GM23338 (cell line): ENCODE measurements around the gene CCSAP. TPM values are rescaled to one million over a fixed set of nuclear protein-coding genes. Genes with fewer than 3 reads are reported as not detected.

Experiments used
- ATAC-seq: fragments of 200-7000 bp; cut with Tn5 transposase; 3 replicates; pipeline ENCODE4 v1.9.1; 2020
- DNase-seq: peaks from one replicate; pipeline ENCODE4 v3.0.0-alpha.2; 2015; ENCODE audit warnings: low spot score
- H2AFZ ChIP-seq: fragments of 200-600 bp; sonication (generic); 2 replicates; pipeline ENCODE4 v1.8.0; 2016; ENCODE audit warnings: antibody characterized with exemption, mild to moderate bottlenecking, moderate library complexity
- H3F3A ChIP-seq: fragments of 200-600 bp; sonication (generic); replicated peaks from 2 replicates; pipeline ENCODE4 v1.8.0; 2017; ENCODE audit warnings: antibody characterized with exemption, mixed run types, low read depth
- H3K27ac ChIP-seq: fragments of 200-600 bp; sonication (generic); 2 replicates; pipeline ENCODE4 v1.6.1; 2016; ENCODE audit warnings: low read depth
- H3K27me3 ChIP-seq: fragments of 200-600 bp; sonication (generic); 2 replicates; pipeline ENCODE4 v1.8.0; 2016; ENCODE audit warnings: mild to moderate bottlenecking, mixed run types, moderate library complexity; ENCODE audit not compliant: insufficient read depth
- H3K36me3 ChIP-seq: fragments of 200-600 bp; sonication (generic); 2 replicates; pipeline ENCODE4 v1.8.0; 2016; ENCODE audit warnings: mild to moderate bottlenecking; ENCODE audit not compliant: insufficient read depth
- H3K4me1 ChIP-seq: fragments of 200-600 bp; sonication (generic); 2 replicates; pipeline ENCODE4 v1.8.0; 2016; ENCODE audit warnings: mild to moderate bottlenecking, moderate library complexity; ENCODE audit not compliant: insufficient read depth
- H3K4me2 ChIP-seq: fragments of 200-600 bp; sonication (generic); 2 replicates; pipeline ENCODE4 v1.7.1; 2017; ENCODE audit warnings: mixed run types
- H3K4me3 ChIP-seq: fragments of 200-600 bp; sonication (generic); 2 replicates; pipeline ENCODE4 v1.6.1; 2016; ENCODE audit warnings: mixed run types
- H3K79me2 ChIP-seq: fragments of 200-600 bp; sonication (generic); replicated peaks from 2 replicates; pipeline ENCODE4 v1.8.0; 2017; ENCODE audit warnings: mild to moderate bottlenecking; ENCODE audit not compliant: insufficient read depth
- H3K9me2 ChIP-seq: fragments of 200-600 bp; sonication (generic); 2 replicates; pipeline ENCODE4 v1.8.0; 2017; ENCODE audit not compliant: insufficient read depth
- H4K20me1 ChIP-seq: fragments of 200-600 bp; sonication (generic); replicated peaks from 2 replicates; pipeline ENCODE4 v1.8.0; 2017; ENCODE audit warnings: mild to moderate bottlenecking; ENCODE audit not compliant: insufficient read depth
- H3K27ac Mint-ChIP-seq: 2 replicates; pipeline ENCODE4 v1.8.0; 2020; ENCODE audit warnings: inconsistent platforms, mild to moderate bottlenecking, moderate library complexity, mixed read lengths
- H3K27me3 Mint-ChIP-seq: 3 replicates; pipeline ENCODE4 v1.8.0; 2022; ENCODE audit warnings: low read depth, mild to moderate bottlenecking, moderate library complexity, mixed read lengths, inconsistent platforms; ENCODE audit not compliant: insufficient read depth, poor library complexity
- H3K36me3 Mint-ChIP-seq: 3 replicates; pipeline ENCODE4 v1.8.0; 2021; ENCODE audit warnings: low read depth, mild to moderate bottlenecking, inconsistent platforms, moderate library complexity, mixed read lengths
- H3K4me1 Mint-ChIP-seq: 3 replicates; pipeline ENCODE4 v1.8.0; 2020; ENCODE audit warnings: mild to moderate bottlenecking, inconsistent platforms, mixed read lengths
- H3K4me3 Mint-ChIP-seq: 3 replicates; pipeline ENCODE4 v1.8.0; 2021; ENCODE audit warnings: moderate library complexity, mild to moderate bottlenecking, inconsistent platforms, mixed read lengths
- H3K9me3 Mint-ChIP-seq: 3 replicates; pipeline ENCODE4 v1.8.0; 2020; ENCODE audit warnings: moderate library complexity, mild to moderate bottlenecking, inconsistent platforms, mixed read lengths
- CREB1 ChIP-seq: fragments of 250-450 bp; sonication (Bioruptor Pico); IDR thresholded peaks from 2 replicates; pipeline ENCODE4 v1.5.0; 2020; ENCODE audit warnings: low read depth, mild to moderate bottlenecking, moderate library complexity
- EZH2phosphoT487 ChIP-seq: fragments of 200-600 bp; sonication (generic); IDR thresholded peaks from one replicate; pipeline ENCODE4 v1.8.1; 2018; ENCODE audit warnings: antibody characterized with exemption; ENCODE audit not compliant: unreplicated experiment
- JUNB ChIP-seq: IDR thresholded peaks from one replicate; pipeline ENCODE4 v1.6.1; 2016; ENCODE audit warnings: antibody characterized with exemption; ENCODE audit not compliant: unreplicated experiment
- NANOG ChIP-seq: IDR thresholded peaks from 2 replicates; pipeline ENCODE4 v1.6.1; 2016; ENCODE audit warnings: antibody characterized with exemption, borderline replicate concordance
- ZNF114 ChIP-seq: fragments of 250-450 bp; sonication (Bioruptor Pico); IDR thresholded peaks from 2 replicates; pipeline ENCODE4 v1.5.0; 2020; ENCODE audit warnings: mild to moderate bottlenecking, moderate library complexity
- ZNF331 ChIP-seq: fragments of 250-450 bp; sonication (Bioruptor Pico); IDR thresholded peaks from 2 replicates; pipeline ENCODE4 v1.5.0; 2020; ENCODE audit warnings: low read depth, mild to moderate bottlenecking, moderate library complexity
- polyA plus RNA-seq: library from polyadenylated mRNA; unstranded; fragments of >200 nt; fragmentation: Nextera tagmentation; extraction: Ambion mirVana; gene quantifications from 2 replicates; pipeline ENCODE4 v1.2.1, GENCODE V29; 2016
- total RNA-seq: library from RNA; depleted of rRNA; stranded (reverse); fragments of >200 nt; shearing (Covaris generic); gene quantifications from 2 replicates; pipeline ENCODE4 v1.2.3, GENCODE V29; 2014
- TF ChIP-seq, protein P1 (sequence below), 2 experiments: fragments of 200-600 bp in 1 of 2; sonication (generic) in 1 of 2; conservative IDR thresholded peaks; 2 replicates each; pipeline versions ENCODE4 v1.5.1 to v1.6.1; 2016 to 2017; ENCODE audit warnings: antibody characterized with exemption in 2 of 2, low read depth in 2 of 2, mild to moderate bottlenecking in 2 of 2, moderate library complexity in 1 of 2
- TF ChIP-seq, protein P2 (sequence below): IDR thresholded peaks from 2 replicates; pipeline ENCODE4 v1.6.1; 2016; ENCODE audit warnings: antibody characterized with exemption
- TF ChIP-seq, protein P3 (sequence below): fragments of 250-450 bp; sonication (Bioruptor Pico); IDR thresholded peaks from 2 replicates; pipeline ENCODE4 v1.5.0; 2020; ENCODE audit warnings: mild to moderate bottlenecking, moderate library complexity
- TF ChIP-seq, protein P4 (sequence below): IDR thresholded peaks from one replicate; pipeline ENCODE4 v1.6.1; 2018; ENCODE audit warnings: antibody characterized with exemption; ENCODE audit not compliant: unreplicated experiment

Gene CCSAP
- total and polyA plus RNA-seq, 2 experiments from 2014 or later, result 4.2 to 13.3 TPM

DNA sequence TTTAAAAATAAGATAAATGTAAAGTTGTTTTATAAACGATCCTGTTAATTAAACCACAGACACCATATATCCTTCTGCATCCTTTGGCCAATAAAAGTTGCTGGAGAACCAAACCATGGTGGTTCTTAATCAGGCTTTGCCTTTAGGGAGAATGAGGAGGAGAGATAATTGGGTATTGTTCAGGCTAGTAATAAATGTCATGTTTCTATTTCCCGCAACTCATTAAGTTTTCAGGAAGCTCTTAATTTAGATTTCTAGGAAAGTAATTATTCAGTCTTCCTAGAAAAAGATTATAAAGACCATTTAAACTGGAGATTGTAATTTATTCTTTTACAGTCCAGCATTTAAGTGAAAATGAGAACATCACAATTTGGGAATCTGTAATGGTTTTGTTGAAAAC is 37.5 kb downstream of the CCSAP start:
- H2AFZ ChIP-seq, result no peak overlapping the region
- no peaks in the 10 kb centered on the region for H3K4me1 ChIP-seq
- TF ChIP-seq, protein P1, sequence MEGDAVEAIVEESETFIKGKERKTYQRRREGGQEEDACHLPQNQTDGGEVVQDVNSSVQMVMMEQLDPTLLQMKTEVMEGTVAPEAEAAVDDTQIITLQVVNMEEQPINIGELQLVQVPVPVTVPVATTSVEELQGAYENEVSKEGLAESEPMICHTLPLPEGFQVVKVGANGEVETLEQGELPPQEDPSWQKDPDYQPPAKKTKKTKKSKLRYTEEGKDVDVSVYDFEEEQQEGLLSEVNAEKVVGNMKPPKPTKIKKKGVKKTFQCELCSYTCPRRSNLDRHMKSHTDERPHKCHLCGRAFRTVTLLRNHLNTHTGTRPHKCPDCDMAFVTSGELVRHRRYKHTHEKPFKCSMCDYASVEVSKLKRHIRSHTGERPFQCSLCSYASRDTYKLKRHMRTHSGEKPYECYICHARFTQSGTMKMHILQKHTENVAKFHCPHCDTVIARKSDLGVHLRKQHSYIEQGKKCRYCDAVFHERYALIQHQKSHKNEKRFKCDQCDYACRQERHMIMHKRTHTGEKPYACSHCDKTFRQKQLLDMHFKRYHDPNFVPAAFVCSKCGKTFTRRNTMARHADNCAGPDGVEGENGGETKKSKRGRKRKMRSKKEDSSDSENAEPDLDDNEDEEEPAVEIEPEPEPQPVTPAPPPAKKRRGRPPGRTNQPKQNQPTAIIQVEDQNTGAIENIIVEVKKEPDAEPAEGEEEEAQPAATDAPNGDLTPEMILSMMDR (conservative IDR thresholded peaks at IDR 0.05; ENCODE audit: low read depth in 2 of 2), result no peak
- TF ChIP-seq, protein P2, sequence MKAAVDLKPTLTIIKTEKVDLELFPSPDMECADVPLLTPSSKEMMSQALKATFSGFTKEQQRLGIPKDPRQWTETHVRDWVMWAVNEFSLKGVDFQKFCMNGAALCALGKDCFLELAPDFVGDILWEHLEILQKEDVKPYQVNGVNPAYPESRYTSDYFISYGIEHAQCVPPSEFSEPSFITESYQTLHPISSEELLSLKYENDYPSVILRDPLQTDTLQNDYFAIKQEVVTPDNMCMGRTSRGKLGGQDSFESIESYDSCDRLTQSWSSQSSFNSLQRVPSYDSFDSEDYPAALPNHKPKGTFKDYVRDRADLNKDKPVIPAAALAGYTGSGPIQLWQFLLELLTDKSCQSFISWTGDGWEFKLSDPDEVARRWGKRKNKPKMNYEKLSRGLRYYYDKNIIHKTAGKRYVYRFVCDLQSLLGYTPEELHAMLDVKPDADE, result no peak
- no peak for TF ChIP-seq NANOG
- TF ChIP-seq, protein P3, sequence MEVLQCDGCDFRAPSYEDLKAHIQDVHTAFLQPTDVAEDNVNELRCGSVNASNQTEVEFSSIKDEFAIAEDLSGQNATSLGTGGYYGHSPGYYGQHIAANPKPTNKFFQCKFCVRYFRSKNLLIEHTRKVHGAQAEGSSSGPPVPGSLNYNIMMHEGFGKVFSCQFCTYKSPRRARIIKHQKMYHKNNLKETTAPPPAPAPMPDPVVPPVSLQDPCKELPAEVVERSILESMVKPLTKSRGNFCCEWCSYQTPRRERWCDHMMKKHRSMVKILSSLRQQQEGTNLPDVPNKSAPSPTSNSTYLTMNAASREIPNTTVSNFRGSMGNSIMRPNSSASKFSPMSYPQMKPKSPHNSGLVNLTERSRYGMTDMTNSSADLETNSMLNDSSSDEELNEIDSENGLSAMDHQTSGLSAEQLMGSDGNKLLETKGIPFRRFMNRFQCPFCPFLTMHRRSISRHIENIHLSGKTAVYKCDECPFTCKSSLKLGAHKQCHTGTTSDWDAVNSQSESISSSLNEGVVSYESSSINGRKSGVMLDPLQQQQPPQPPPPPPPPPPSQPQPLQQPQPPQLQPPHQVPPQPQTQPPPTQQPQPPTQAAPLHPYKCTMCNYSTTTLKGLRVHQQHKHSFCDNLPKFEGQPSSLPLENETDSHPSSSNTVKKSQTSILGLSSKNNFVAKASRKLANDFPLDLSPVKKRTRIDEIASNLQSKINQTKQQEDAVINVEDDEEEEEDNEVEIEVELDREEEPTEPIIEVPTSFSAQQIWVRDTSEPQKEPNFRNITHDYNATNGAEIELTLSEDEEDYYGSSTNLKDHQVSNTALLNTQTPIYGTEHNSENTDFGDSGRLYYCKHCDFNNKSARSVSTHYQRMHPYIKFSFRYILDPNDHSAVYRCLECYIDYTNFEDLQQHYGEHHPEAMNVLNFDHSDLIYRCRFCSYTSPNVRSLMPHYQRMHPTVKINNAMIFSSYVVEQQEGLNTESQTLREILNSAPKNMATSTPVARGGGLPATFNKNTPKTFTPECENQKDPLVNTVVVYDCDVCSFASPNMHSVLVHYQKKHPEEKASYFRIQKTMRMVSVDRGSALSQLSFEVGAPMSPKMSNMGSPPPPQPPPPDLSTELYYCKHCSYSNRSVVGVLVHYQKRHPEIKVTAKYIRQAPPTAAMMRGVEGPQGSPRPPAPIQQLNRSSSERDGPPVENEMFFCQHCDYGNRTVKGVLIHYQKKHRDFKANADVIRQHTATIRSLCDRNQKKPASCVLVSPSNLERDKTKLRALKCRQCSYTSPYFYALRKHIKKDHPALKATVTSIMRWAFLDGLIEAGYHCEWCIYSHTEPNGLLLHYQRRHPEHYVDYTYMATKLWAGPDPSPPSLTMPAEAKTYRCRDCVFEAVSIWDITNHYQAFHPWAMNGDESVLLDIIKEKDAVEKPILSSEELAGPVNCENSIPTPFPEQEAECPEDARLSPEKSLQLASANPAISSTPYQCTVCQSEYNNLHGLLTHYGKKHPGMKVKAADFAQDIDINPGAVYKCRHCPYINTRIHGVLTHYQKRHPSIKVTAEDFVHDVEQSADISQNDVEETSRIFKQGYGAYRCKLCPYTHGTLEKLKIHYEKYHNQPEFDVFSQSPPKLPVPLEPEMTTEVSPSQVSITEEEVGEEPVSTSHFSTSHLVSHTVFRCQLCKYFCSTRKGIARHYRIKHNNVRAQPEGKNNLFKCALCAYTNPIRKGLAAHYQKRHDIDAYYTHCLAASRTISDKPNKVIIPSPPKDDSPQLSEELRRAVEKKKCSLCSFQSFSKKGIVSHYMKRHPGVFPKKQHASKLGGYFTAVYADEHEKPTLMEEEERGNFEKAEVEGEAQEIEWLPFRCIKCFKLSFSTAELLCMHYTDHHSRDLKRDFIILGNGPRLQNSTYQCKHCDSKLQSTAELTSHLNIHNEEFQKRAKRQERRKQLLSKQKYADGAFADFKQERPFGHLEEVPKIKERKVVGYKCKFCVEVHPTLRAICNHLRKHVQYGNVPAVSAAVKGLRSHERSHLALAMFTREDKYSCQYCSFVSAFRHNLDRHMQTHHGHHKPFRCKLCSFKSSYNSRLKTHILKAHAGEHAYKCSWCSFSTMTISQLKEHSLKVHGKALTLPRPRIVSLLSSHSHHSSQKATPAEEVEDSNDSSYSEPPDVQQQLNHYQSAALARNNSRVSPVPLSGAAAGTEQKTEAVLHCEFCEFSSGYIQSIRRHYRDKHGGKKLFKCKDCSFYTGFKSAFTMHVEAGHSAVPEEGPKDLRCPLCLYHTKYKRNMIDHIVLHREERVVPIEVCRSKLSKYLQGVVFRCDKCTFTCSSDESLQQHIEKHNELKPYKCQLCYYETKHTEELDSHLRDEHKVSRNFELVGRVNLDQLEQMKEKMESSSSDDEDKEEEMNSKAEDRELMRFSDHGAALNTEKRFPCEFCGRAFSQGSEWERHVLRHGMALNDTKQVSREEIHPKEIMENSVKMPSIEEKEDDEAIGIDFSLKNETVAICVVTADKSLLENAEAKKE (CRISPR knock-in tag), result no peak
- no peak for TF ChIP-seq JUNB
- TF ChIP-seq EZH2phosphoT487, result no peak
- TF ChIP-seq CREB1 (CRISPR knock-in tag), result no peak
- no peak for TF ChIP-seq ZNF114 (CRISPR knock-in tag)
- TF ChIP-seq ZNF331 (CRISPR knock-in tag), result no peak
- TF ChIP-seq, protein P4, sequence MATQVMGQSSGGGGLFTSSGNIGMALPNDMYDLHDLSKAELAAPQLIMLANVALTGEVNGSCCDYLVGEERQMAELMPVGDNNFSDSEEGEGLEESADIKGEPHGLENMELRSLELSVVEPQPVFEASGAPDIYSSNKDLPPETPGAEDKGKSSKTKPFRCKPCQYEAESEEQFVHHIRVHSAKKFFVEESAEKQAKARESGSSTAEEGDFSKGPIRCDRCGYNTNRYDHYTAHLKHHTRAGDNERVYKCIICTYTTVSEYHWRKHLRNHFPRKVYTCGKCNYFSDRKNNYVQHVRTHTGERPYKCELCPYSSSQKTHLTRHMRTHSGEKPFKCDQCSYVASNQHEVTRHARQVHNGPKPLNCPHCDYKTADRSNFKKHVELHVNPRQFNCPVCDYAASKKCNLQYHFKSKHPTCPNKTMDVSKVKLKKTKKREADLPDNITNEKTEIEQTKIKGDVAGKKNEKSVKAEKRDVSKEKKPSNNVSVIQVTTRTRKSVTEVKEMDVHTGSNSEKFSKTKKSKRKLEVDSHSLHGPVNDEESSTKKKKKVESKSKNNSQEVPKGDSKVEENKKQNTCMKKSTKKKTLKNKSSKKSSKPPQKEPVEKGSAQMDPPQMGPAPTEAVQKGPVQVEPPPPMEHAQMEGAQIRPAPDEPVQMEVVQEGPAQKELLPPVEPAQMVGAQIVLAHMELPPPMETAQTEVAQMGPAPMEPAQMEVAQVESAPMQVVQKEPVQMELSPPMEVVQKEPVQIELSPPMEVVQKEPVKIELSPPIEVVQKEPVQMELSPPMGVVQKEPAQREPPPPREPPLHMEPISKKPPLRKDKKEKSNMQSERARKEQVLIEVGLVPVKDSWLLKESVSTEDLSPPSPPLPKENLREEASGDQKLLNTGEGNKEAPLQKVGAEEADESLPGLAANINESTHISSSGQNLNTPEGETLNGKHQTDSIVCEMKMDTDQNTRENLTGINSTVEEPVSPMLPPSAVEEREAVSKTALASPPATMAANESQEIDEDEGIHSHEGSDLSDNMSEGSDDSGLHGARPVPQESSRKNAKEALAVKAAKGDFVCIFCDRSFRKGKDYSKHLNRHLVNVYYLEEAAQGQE, result no peak
- no peaks in the 10 kb centered on the region for H3K79me2 ChIP-seq
- ATAC-seq (no peak), DNase-seq (no peak)
- peaks cover 3% of the 10 kb centered on the region; the same call in 1 of the 3 replicates for H3K36me3 Mint-ChIP-seq
- no peaks in the 10 kb centered on the region for H3K27me3 ChIP-seq
- H3K4me3 ChIP-seq, result no peak overlapping the region
- no peaks in the 10 kb centered on the region for H3F3A ChIP-seq
- 0 out of 2 replicates have a peak, but pooled peaks cover 11% of the 10 kb centered on the region for H3K36me3 ChIP-seq
- no peak overlapping the region for H3K27ac Mint-ChIP-seq
- H4K20me1 ChIP-seq, result peaks cover 5% of the 10 kb centered on the region; the same call in 1 of the 2 replicates
- H3K27me3 Mint-ChIP-seq, result no peaks in the 10 kb centered on the region
- H3K4me3 Mint-ChIP-seq, result no peak overlapping the region
- H3K4me1 Mint-ChIP-seq, result peaks cover 7% of the 10 kb centered on the region; the same call in 2 of the 3 replicates
- no peak overlapping the region for H3K4me2 ChIP-seq
- H3K27ac ChIP-seq, result no peak overlapping the region
- no peaks in the 10 kb centered on the region for H3K9me3 Mint-ChIP-seq
- no peaks in the 10 kb centered on the region for H3K9me2 ChIP-seq
